GM12878 (cell line): ENCODE data around the gene MAGI2.

Experiments used
- BHLHE40 ChIP-seq, 2 experiments: fragments of 450-650 bp in 1 of 2; IDR thresholded peaks; 2 replicates each; pipeline ENCODE4 v1.6.1; 2011 to 2017; ENCODE audit warnings: low read depth in 2 of 2, borderline replicate concordance in 1 of 2, improper control_type of control experiment in 1 of 2, low read length in 1 of 2, mild to moderate bottlenecking in 1 of 2
- EP300 ChIP-seq, 2 experiments: fragments of 150-350 bp in 1 of 2; IDR thresholded peaks; 2 replicates each; pipeline ENCODE4 v1.6.1; 2011 to 2012; ENCODE audit warnings: low read depth in 2 of 2, low read length in 2 of 2, borderline replicate concordance in 1 of 2, improper control_type of control experiment in 1 of 2, inconsistent platforms in 1 of 2; ENCODE audit not compliant: control insufficient read depth in 1 of 2

DNA sequence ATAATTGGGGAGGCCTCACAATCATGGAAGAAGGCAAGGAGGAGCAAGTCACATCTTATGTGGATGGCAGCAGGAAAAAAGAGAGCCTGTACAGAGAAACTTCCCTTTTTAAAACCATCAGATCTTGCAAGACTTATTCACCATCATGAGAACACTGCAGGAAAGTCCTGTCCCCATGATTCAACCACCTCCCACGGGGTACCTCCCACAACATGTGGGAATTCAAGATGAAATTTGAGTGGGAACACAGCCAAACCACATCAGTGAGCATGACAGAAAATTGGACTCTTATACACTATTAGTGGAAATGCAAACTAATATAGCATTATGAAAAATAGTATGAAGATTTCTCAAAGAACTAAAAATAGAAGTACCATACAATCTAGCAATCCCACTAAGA is 271.2 kb downstream of the MAGI2 start:
- TF ChIP-seq BHLHE40 (IDR thresholded peaks at IDR 0.05; ENCODE audit: borderline replicate concordance in 1 of 2, low read depth in 2 of 2, low read length in 1 of 2) (no peak), EP300 (IDR thresholded peaks at IDR 0.05; ENCODE audit: borderline replicate concordance in 1 of 2, control insufficient read depth in 1 of 2, low read depth in 2 of 2, low read length in 2 of 2) (no peak)
